ENCODE results near the gene CHTF8.
"Not testable (repeated sequence)": the region's sequence is repeated elsewhere in the genome, so short reads cannot be mapped to it uniquely, and the experiment has no call there.

CHTF8 gene

DNA sequence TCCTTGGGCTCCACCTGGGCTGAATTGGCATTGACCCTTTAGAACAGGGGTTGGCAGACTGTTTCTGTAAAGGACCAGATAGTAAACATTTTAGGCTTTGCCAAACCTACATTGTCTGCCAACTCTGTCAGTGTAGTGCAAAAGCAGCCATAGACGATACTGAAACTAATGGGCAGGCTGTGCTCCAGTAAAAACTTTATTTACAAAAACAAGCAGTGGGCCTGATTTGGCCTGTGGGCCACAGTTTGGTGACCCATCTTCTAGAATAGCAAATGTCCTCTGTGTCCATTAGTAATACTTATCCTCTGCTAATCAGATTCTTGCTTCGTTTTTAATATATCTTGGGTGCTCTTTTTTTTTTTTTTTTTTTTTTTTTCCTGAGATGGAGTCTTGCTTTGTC lies 6.2 kb upstream of the CHTF8 start:
- no peak for DNase-seq

DNA sequence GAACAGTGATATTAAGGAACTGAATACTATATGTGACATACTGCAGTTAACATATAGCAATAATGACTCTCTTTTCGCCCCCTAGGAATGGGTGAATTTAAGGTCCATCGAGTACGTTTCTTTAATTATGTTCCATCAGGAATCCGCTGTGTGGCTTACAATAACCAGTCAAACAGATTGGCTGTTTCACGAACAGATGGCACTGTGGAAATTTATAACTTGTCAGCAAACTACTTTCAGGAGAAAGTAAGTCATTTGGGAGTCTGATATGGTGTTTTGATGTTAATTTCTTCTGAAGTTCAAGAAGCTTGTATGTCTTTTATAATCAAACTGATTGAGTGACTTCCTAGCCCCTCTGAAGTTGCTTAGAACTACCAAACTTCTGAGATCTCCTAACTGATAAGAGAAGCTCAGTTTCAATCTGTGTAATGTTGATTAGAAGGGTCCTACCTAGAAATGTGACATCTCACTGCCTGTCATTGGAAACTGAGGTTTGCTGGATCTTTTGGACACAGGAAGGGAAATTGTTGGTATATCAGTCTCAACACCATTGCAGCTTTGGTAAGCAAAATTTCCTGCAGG lies 1.1 kb upstream of the CHTF8 start:
- DNase-seq, result no peak

DNA sequence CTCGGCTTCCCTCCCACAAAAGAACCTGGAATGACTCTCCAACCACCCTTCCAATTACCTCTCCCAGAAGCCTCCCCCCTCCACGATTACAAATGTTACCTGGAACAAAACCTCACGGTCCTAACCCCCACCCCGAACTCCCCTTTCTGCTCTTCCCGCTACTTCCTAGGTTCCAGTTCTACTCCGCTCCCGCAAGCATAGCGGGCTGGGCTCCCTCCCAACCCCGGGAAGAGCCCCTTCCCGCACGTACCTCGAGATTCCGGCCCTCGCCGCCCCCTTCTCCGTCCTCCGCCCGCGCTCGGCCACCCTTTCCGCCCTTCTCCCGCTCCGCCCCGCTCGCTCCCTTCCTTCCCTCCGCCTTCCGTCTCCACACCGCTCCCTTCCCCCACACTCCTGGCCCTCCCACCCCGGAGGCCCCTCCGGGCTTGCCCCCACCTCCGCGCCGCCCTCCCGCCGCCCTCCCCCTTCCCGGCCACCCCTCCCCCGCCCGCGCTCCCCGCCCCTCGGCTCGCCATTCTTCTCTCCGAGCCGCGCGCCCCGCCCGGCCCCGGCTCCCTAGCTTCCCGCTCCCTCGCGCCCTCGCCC lies 457 bp downstream of the CHTF8 start:
- peak; percentile 48 for DNase-seq

DNA sequence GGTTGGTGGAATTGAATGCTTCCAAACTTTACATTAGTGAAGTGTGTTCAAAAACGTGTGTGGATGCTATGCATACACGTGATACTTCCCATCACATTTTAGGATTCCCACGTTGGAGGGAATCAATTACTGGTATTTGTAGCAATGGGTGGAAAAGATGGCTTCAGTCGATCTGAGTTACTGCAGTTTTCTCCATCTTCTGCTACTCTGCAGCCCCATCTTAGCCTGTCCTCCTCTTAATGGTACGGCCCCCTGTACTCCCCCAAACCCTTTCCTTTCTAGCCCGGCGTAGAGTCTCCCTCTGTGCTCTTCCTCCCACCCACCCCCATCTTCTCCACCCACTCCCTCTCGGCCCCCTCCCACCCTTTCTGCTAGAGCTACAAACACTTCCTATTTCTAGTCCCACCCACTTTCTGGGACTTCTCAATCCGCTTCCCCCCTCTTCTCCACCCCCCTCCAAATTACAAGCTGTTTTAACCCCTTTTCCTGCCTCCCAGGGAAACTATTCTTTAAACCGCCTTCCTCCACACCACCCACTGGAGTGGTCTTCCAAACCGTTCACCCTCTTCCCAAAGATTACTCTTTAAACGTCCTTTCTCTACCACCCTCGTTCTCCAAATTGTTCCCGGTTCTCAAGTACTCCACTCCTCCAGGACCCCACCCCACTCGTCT lies 1.1 kb downstream of the CHTF8 start:
- no peak for DNase-seq

DNA sequence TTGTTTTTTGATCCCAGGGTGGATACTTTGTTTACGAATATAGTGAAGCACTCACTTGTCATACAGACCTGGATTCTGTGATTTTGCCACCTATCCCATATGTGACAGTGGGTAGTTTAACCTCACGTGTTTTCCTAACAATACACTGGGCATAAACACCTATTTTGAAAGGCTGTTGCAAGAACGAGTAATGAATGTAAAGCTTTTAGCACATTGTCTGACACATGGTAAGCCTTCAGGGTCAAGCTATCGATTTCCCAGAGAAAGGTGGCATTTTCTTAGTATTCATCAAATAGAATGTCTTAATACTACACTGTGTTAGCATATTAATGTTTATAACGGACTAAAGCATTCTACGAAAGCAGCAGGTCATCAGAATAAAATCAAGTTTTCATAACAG lies 1.9 kb downstream of the CHTF8 start:
- no peak for DNase-seq

DNA sequence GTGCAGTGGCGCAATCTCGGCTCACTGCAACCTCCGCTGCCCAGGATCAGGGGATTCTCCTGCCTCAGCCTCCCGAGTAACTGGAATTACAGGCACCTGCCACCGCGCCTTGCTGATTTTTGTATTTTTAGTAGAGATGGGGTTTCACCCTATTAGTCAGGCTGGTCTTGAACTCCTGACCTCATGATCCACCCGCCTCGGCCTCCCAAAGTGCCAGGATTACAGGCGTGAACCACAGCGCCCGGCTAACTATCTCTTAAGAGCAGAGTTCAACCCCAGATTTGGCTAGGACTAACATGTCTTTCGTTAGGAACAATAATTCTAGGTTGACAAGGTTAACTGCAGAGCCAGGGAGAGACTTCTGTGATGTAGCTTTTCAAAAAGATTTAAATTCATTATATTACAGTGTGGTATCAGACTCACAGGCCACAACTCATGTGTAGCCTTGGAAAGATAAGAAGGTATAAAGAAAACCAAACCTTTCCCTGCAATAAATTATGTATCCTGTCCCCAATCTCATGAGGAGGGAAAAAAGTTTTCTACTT lies 4.3 kb downstream of the CHTF8 start:
- DNase-seq, result no peak

DNA sequence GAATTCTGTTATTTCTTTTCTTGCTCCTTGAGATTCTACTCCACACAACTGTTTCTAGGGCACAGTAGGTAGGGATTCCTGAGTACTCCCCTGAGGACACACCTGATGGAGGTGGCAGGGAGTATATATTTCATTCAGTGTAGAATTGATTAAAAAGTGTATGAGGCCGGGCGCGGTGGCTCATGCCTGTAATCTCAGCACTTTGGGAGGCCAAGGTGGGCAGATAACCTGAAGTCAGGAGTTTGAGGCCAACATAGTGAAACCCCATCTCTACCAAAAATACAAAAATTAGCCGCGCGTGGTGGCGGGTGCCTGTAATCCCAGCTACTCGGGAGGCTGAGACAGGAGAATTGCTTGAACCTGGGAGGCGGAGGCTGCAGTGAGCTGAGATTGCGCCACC lies 5.6 kb downstream of the CHTF8 start:
- DNase-seq, result not testable (repeated sequence)

DNA sequence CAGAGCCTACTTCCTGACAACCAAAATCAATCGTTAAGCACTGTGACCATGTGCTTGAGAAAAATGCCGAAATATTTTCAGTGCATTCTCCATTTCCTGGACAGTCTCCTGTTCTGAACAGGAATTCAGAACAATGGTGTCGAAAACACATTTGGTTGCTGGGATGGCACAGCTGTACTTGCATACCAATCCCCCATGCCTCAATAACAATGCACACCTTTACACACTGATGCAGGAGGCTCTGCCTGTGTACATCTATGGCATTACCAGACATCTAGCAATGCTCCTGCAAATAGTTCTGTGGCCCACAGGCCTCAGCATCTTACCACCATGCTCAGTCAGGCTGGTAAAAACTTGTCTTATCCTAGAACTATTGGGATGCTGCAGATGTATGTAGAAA lies 6.2 kb downstream of the CHTF8 start:
- no peak for DNase-seq

DNA sequence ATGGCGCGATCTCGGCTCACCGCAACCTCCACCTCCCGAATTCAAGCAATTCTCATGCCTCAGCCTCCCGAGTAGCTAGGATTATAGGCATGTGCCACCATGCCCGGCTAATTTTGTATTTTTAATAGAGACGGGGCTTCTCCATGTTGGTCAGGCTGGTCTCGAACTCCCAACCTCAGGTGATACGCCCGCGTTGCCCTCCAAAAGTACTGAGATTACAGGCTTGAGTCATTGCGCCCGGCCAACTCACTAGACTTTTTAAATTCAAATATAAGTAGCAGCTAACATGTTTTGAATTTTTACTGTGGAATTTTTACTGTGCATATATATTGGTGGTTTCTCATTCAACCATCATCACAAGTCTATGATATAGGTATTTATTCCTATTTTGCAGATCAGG lies 7.4 kb downstream of the CHTF8 start:
- DNase-seq, result not testable (repeated sequence)

DNA sequence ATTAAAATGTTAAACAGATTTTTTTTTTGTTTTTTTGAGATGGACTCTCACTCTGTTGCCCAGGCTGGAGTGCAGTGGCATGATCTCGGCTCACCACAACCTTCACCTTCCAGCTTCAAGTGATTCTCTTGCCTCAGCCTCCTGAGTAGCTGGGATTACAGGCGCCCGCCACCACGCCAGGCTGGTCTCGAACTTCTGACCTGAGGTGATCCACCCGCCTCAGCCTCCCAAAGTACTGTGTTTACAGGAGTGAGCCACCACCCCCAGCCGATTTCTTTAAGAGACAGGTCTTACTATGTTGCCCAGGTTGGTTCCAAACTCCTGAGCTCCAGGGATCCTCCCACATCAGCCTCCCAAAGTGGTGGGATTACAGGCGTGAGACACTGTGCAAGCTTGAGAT lies 8.0 kb downstream of the CHTF8 start:
- not testable (repeated sequence) for DNase-seq

DNA sequence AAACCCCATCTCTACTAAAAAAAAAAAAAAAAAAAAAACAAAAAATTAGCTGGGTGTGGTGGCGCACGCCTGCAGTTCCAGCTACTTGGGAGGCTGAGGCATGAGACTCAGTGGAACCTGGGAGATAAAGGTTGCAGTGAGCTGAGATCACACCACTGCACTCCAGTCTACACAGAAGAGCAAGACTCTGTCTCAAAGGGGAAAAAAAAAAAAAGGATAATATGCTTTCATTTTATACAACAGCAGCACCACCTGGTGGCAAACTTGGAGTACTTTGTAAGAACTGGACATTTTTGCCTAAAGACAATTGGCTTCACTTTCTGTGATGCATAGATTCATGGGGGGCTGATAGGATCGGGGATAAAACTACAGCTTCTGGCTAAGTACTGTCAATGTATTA lies 8.5 kb downstream of the CHTF8 start:
- no peak for DNase-seq

DNA sequence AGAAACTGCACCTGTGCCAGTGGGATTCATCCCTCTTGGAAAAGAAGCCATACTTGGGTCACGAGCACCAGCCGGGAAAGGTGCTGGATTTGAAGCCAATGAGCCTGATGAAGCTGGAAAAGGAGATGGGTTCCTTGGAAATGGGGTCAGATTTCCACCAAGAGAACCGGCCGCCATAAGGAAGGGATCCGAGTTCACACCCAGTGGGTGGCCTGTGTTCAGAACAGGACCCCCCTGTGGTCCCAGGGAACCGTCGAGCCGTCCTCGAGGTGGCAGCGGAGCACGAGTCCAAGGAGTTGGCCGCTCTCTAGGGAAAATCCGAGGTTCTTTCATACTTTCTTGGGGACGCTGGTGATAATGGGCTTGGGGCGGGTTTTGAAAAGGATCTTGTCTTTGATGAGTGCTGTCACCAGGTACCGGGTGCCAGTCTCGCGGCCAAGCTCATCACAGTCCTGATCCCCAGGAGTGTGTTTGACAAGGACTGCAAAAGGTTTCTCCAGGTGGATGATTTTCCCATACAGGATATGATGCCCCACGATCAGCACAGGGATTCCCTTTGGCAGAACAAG lies 12.2 kb downstream of the CHTF8 start:
- DNase-seq, result no peak

DNA sequence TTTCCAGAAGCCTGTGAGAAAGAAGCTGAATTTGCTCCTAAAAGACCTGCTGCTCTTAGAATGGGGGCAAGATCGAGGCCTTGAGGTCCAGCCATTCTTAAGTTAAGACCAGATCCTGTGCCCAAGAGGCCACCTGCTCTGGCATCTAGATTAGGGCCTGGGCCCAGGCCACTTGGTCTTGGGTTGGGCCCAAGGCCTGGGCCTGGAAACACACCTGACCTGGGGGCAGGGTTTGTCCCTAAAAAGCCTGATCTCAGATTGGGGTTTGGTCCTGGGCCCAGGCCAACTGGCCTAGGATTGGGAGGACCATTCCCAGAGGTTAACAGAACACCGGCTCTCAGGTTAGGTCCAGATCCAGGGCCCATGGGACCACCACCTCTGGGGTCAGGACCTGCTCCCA lies 12.9 kb downstream of the CHTF8 start:
- DNase-seq, result no peak

DNA sequence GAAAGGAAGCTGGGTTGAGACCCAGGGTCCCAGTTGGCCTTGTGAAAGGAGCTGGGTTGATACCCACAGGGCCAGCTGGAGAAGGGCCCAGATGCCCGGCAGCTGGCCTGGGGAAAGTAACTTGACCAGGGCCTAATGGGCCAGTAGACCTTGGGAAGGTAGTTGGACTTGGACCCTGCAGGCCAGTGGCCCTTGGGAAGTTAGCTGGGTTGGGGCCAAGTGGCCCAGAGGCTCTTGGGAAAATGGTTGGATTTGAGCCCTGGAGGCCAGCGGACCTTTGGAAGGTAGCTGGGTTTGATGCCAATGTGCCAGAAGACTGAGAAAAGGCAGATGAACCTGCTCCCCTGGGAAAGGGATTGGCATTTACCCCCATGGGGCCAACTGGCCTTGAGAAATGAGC lies 13.4 kb downstream of the CHTF8 start:
- no peak for DNase-seq

DNA sequence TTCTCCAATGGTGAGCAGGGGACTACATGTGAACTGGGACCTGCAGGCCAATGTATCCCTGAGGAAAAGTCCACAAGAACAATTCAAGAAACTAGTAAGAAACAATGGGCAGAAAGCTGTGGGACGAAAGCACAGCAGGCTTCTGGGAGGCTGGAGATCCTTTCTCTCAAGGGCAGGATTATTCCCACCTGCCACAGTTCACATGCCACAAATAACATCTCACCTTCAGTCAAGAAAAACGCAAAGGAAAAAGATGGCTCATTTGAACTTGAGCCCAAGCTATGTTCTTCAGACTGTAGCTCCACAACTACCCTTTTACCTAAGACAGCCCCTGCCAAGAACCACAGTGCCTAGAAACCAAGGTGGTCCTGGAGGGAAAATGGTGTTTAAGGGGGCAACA lies 13.9 kb downstream of the CHTF8 start:
- no peak for DNase-seq

DNA sequence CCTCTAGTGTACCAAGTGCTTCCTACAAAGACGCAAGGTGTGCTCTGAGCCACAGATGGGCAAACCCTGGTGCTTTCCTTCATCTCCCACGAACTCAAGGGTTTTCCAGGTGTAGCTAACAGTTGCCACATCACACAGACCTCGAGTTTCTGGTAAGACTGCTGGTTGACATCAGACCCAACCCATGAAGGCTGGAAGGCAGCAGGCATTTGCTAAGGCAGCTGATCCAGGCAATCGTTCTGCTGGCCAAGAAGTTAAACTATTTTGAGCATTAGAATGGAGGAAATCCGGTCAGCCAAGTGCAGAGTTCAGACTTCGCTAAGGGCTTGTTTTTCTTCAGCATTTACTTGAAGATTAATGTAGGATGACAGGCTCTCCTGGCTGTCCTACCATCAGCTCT lies 15.5 kb downstream of the CHTF8 start:
- DNase-seq, result no peak

DNA sequence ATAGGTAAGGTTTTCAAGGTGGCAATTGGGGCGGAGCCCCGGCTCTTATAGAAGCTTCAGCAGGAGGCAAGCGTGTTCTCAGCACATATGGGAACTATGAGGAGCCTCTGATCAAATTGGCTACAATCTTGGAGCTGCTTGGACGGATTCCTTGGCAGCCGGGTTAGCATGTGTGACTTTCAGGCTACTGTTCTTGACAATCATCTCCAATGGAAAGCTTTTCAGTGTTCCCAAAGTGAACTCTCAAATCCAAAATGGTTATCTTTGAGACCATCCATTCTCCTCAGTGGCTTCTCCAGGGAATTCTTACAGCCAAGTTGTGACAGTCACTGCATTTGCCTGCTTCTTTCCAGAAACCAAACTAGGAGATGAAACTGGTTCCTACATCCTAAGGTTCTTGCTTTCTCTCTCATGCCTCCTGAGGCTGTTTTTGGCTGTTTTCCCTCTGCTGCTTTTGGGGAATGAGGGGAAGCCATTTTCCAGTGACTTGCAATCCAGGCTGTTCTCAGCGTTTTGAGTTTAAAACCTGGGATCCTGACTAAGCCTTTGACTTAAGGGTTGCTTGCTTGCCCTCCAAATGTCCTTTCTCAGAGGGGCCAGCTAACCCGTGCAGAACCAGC lies 16.0 kb downstream of the CHTF8 start:
- no peak for DNase-seq

DNA sequence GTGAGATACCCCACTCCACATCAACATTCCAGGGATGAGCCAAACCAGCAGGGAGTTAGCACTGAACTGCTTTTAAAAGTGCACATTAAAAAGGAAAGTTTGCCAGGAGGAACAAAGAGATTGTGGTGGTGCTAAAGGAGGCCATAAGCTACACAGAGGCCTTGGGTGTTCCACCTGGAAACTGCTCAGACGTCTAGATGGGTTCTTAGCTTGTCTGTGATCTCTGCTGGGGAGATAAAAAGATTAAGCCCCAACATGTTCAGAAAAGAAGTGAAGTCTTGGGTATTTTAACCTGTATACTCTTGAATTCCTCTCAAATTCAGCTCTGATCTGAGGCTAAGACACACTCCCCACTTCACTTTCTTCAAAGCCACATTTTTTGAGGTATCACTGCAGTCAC lies 16.6 kb downstream of the CHTF8 start:
- DNase-seq, result no peak

DNA sequence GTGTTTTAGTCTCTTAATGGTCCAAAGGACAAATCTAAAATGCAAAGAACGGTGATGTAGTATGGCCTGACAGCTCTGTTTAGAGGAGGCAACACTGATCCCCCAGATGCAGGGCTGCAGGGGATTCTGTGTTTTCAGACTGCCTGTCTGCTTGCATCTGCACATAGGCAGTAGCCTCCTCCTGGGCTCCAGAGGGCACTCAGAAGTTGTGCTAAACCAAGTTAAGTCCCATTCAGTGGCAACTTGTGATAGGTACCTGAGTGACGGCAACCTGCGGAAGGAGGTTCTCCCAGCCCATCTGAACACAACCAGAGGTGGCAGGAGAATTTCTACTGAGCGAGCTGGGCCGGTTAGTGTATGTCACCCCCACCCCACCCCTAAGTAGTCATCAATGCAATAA lies 17.0 kb downstream of the CHTF8 start:
- DNase-seq, result no peak

DNA sequence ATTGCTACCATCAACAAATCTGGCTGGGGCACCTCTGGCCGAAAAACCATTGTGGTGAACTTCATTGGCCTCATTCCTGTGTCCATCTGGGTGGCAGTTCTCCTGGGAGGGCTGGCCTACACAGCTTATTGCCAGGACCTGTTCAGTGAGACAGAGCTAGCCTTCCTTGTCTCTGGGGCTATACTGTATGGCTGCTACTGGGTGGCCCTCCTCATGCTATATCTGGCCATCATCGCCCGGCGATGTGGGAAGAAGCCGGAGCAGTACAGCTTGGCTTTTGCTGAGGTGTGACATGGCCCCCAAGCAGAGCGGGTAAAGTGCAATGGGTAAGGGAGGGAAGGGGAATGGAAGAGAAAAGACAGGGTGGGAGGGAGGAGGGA lies 17.4 kb downstream of the CHTF8 start:
- no peak for DNase-seq

DNA sequence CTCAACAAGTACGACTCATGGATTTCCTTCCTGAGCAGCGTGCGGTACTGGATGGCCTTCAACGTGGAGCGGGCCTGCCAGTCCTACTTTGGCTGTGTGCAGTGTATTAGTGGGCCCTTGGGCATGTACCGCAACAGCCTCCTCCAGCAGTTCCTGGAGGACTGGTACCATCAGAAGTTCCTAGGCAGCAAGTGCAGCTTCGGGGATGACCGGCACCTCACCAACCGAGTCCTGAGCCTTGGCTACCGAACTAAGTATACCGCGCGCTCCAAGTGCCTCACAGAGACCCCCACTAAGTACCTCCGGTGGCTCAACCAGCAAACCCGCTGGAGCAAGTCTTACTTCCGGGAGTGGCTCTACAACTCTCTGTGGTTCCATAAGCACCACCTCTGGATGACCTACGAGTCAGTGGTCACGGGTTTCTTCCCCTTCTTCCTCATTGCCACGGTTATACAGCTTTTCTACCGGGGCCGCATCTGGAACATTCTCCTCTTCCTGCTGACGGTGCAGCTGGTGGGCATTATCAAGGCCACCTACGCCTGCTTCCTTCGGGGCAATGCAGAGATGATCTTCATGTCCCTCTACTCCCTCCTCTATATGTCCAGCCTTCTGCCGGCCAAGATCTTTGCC lies 17.9 kb downstream of the CHTF8 start:
- DNase-seq, result no peak

DNA sequence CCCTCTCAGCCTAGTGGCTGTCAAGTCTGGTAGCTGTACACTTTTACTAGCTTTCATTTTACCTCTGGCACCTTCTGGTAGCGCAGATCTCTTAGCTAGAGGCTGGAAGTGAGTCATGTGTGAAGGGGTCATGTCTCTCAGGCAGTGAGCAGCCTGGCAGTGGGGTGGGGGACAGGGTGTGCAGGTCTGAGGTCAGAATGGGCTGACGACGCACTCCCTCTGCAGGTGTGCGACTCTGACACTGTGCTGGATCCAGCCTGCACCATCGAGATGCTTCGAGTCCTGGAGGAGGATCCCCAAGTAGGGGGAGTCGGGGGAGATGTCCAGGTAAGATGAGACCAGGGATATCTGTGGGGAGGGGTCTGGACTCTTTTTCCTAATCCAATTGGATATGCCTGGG lies 19.2 kb downstream of the CHTF8 start:
- no peak for DNase-seq

Measured in NK-92 treated with Interleukin-12 subunit alpha and Interleukin-12 subunit beta, amount 100 ng/mL, for 24 hours (cell line).